ENCODE data around the gene TMEM267. TPM values are rescaled to one million over a fixed set of nuclear protein-coding genes. Genes with fewer than 3 reads are reported as not detected.

The TMEM267 gene
- total RNA-seq, 4 donors from 2014 or later, result 0.60 to 11.5 (median 7.3) TPM

DNA sequence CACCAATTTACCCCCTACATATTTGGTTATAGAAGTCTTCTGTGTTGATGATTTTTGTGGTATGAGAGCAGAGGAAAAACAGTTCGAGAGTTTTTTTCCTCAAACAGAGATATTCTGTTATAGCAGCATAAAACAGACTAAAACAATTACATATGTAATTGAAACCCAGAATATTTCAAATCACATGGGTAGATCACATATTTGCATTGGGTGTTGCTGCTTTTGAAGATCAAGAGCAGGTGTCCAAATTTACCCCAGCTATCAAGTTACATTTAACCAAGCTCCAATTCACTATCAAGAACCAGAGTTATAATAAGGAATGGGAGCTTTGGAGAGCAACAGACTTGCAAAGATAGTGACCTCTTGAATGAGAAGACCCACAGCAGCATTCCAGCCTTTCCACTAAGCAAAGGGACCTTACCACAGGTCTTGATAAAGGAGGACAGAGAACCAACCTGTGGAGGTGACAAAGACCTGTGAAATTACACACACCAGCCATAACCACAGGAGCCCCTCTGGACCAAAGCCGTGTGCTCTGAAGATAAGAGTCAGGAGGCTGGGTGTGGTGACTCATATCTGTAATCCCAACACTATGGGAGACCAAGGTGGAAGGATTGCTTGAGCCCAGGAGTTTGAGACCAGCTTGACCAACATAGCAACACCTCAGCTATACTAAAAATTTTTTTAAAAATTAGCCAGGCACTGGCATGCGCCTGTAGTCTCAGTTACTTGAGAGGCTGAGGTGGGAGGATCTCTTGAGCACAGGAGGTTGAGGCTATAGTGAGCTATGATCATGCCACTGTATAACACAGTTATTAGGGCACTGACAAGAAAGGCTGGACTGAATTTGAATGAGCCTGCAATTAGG lies 67.5 kb downstream of the TMEM267 start:
- TF ChIP-seq, protein P1, sequence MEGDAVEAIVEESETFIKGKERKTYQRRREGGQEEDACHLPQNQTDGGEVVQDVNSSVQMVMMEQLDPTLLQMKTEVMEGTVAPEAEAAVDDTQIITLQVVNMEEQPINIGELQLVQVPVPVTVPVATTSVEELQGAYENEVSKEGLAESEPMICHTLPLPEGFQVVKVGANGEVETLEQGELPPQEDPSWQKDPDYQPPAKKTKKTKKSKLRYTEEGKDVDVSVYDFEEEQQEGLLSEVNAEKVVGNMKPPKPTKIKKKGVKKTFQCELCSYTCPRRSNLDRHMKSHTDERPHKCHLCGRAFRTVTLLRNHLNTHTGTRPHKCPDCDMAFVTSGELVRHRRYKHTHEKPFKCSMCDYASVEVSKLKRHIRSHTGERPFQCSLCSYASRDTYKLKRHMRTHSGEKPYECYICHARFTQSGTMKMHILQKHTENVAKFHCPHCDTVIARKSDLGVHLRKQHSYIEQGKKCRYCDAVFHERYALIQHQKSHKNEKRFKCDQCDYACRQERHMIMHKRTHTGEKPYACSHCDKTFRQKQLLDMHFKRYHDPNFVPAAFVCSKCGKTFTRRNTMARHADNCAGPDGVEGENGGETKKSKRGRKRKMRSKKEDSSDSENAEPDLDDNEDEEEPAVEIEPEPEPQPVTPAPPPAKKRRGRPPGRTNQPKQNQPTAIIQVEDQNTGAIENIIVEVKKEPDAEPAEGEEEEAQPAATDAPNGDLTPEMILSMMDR (IDR thresholded peaks at IDR 0.05), result no peak
- TF ChIP-seq EP300 (IDR thresholded peaks at IDR 0.05; ENCODE audit: low read depth) (no peak), POLR2AphosphoS5 (IDR thresholded peaks at IDR 0.05) (no peak), POLR2A (IDR thresholded peaks at IDR 0.05) (no peak)
- intact Hi-C loops (cut with DNase I; ENCODE audit: low total_unique reads), result no loop called here
- Histone ChIP-seq H3K4me3 (no peak overlapping the region), H3K27me3 (no peaks in the 10 kb centered on the region), H3K36me3 (no peaks in the 10 kb centered on the region), H3K27ac (no peak overlapping the region), H3K9me3 (no peaks in the 10 kb centered on the region), H3K4me1 (peaks cover 0 to 25% (median 3%) of the 10 kb centered on the region in 4 donors)
- 42 to 59% methylated on average over 1 to 3 of the region's 3 CpGs for WGBS, 2 donors (ENCODE audit: low coverage in 1 of 2)
- DNase-seq, result no peak
- in situ Hi-C loops (cut with MboI; ENCODE audit: low pct_ligation_motif_present in 1 of 4, low pct_unique_long_range_greater_than_20kb in 1 of 4, low sequenced_read_pairs in 3 of 4), result no loop called here

DNA sequence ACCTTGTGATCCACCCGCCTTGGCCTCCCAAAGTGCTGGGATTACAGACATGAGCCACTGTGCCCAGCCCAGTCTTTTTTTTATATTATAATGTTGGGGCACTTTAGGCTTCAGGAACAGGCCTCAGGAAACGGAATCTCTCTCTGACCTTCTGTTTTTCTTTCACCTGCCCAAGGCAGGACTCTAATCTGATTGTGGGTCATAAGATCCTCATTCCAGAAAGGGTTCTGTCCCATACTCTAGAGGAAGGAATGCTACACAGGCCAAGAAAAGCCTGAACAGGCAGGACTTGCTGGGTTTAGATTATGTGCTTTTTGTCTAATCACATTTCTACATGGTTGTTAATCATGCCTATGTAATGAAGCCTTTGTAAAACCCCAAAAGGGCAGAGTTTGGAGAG lies 69.7 kb downstream of the TMEM267 start:
- H3K4me1 ChIP-seq, result peaks cover 0 to 30% (median 9%) of the 10 kb centered on the region in 4 donors
- 82% methylated on average over 2 of the region's 2 CpGs; no CpG with 5 or more reads in 1 of the 2 donors for WGBS, 2 donors (ENCODE audit: low coverage in 1 of 2)
- H3K27ac ChIP-seq, result no peak overlapping the region
- no peaks in the 10 kb centered on the region for H3K36me3 ChIP-seq
- in situ Hi-C loops (cut with MboI; ENCODE audit: low pct_ligation_motif_present in 1 of 4, low pct_unique_long_range_greater_than_20kb in 1 of 4, low sequenced_read_pairs in 3 of 4) (no loop called here), intact Hi-C loops (cut with DNase I; ENCODE audit: low total_unique reads) (no loop called here)
- H3K9me3 ChIP-seq, result no peaks in the 10 kb centered on the region
- no peak for TF ChIP-seq POLR2AphosphoS5 (IDR thresholded peaks at IDR 0.05)
- TF ChIP-seq, protein P1 (IDR thresholded peaks at IDR 0.05), result no peak
- DNase-seq, result no peak
- H3K27me3 ChIP-seq, result no peaks in the 10 kb centered on the region
- H3K4me3 ChIP-seq, result no peak overlapping the region

DNA sequence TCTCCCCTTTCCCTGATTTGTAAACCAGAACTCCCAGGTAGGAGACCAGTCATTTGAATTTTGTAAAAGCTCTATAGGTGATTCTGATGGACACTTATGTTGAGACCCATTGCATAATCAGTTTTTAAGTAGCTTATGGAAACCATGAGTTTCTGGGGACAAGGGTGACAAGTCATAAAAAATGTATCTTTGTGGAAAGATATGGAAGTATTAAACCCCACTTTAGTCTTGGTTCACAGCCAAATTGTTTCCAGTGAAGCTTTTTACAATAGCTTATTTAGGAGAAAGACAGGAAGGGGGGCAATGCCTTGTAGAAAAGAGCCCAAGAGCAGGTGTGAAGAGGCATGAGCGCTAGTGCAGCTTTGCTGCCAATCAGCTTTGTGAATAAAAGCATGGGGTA lies 71.0 kb downstream of the TMEM267 start:
- in situ Hi-C loops (cut with MboI; ENCODE audit: low pct_ligation_motif_present in 1 of 4, low pct_unique_long_range_greater_than_20kb in 1 of 4, low sequenced_read_pairs in 3 of 4), result no loop called here
- DNase-seq, result no peak

DNA sequence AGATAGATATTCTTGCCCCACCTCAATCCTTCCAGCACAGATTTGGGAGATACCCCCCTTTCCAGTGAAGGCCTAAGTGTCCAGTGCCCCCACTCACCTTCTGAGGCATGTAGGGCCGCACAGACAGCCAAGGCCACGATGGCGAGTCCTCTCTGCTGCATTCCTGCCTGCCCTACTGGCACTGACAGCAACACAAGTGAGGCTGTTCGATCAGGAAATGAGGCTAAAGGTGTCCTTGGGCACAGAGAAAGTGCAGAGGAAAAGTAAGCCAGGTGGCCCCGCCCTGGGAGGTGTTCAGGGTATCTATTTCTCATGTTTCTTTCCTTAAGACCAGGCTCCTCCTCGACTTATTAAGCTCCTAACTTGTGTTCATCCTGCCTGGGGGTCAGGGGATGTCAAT lies 71.5 kb downstream of the TMEM267 start, which contains the start of gene CCL28:
Gene CCL28 (minus strand): TSS at position 236 of the 400 bp plus-strand sequence. CDS start 75 bp downstream, at position 161.
- H3K4me3 ChIP-seq, result peak within 1 kb of the TSS in 3 of 4 donors; percentile 18 to 36 (median 26)
- peak within 1 kb of the TSS; percentile 81 to 84 (median 83) for H3K27ac ChIP-seq
- TF ChIP-seq POLR2A (IDR thresholded peaks at IDR 0.05) (peak; percentile 88), POLR2AphosphoS5 (IDR thresholded peaks at IDR 0.05) (peak; percentile 64 to 98 (median 90)), EP300 (IDR thresholded peaks at IDR 0.05; ENCODE audit: low read depth) (no peak)
- TF ChIP-seq, protein P1 (IDR thresholded peaks at IDR 0.05), result no peak
- no peaks in the 10 kb centered on the region for H3K27me3 ChIP-seq
- H3K4me1 ChIP-seq, result peaks cover 0 to 21% (median 8%) of the 10 kb centered on the region in 4 donors
- WGBS, 2 donors (ENCODE audit: low coverage in 1 of 2), result 0 to 63% methylated on average over 1 to 6 of the region's 6 CpGs
- DNase-seq, result peak; percentile 86
- H3K9me3 ChIP-seq, result no peaks in the 10 kb centered on the region
- intact Hi-C loops (cut with DNase I; ENCODE audit: low total_unique reads) (no loop called here), in situ Hi-C loops (cut with MboI; ENCODE audit: low pct_ligation_motif_present in 1 of 4, low pct_unique_long_range_greater_than_20kb in 1 of 4, low sequenced_read_pairs in 3 of 4) (no loop called here)
- H3K36me3 ChIP-seq, result no peaks in the 10 kb centered on the region

More for the DNA sequence above, 71.0 kb downstream of the TMEM267 start:
- Histone ChIP-seq H3K9me3 (no peaks in the 10 kb centered on the region), H3K27me3 (no peaks in the 10 kb centered on the region), H3K27ac (peak overlapping the region; percentile 81 to 84 (median 83)), H3K4me1 (peaks cover 0 to 21% (median 8%) of the 10 kb centered on the region in 4 donors), H3K36me3 (no peaks in the 10 kb centered on the region), H3K4me3 (no peak overlapping the region)
- intact Hi-C loops (cut with DNase I; ENCODE audit: low total_unique reads), result no loop called here
- TF ChIP-seq POLR2A (IDR thresholded peaks at IDR 0.05) (no peak), POLR2AphosphoS5 (IDR thresholded peaks at IDR 0.05) (no peak), EP300 (IDR thresholded peaks at IDR 0.05; ENCODE audit: low read depth) (no peak)
- TF ChIP-seq, protein P1 (IDR thresholded peaks at IDR 0.05), result no peak
- WGBS, 2 donors (ENCODE audit: low coverage in 1 of 2), result 58 to 61% methylated on average over 1 of the region's 1 CpG

Measured in transverse colon (tissue), 4 donors.